Inflammatory macrophage treated with lipopolysaccharide for 4 hours (primary cell): Measurements from ENCODE around the gene ADGRE1.
"Not testable (repeated sequence)": the region's sequence is repeated elsewhere in the genome, so short reads cannot be mapped to it uniquely, and the experiment has no call there.

Source experiments
- DNase-seq: peaks from one replicate; pipeline ENCODE4 v3.0.0-alpha.2; 2020

ADGRE1 gene, protein sequence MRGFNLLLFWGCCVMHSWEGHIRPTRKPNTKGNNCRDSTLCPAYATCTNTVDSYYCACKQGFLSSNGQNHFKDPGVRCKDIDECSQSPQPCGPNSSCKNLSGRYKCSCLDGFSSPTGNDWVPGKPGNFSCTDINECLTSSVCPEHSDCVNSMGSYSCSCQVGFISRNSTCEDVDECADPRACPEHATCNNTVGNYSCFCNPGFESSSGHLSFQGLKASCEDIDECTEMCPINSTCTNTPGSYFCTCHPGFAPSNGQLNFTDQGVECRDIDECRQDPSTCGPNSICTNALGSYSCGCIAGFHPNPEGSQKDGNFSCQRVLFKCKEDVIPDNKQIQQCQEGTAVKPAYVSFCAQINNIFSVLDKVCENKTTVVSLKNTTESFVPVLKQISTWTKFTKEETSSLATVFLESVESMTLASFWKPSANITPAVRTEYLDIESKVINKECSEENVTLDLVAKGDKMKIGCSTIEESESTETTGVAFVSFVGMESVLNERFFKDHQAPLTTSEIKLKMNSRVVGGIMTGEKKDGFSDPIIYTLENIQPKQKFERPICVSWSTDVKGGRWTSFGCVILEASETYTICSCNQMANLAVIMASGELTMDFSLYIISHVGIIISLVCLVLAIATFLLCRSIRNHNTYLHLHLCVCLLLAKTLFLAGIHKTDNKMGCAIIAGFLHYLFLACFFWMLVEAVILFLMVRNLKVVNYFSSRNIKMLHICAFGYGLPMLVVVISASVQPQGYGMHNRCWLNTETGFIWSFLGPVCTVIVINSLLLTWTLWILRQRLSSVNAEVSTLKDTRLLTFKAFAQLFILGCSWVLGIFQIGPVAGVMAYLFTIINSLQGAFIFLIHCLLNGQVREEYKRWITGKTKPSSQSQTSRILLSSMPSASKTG

DNA sequence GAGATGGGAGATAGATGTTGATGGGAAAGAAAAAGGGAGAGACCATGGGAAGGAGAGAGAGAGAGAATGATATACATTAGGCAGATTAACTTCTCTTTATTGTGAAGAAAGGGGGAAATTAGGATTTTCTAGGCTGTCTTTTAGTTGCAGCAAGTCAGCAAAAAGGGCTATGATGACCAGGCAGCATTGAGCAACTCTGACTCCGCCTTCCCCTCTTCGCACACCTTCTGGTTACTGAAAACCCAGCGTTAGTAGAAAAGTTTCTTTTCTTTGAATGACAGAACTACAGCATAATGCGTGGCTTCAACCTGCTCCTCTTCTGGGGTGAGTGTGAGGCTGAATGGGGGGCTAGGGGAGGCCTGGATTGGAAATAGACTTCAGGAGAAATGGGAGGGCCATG, at the start of gene ADGRE1:
Gene ADGRE1 (plus strand): TSS at position 264 of the 400 bp plus-strand sequence. CDS start 30 bp downstream, at position 294.
- DNase-seq, result peak; percentile 81

DNA sequence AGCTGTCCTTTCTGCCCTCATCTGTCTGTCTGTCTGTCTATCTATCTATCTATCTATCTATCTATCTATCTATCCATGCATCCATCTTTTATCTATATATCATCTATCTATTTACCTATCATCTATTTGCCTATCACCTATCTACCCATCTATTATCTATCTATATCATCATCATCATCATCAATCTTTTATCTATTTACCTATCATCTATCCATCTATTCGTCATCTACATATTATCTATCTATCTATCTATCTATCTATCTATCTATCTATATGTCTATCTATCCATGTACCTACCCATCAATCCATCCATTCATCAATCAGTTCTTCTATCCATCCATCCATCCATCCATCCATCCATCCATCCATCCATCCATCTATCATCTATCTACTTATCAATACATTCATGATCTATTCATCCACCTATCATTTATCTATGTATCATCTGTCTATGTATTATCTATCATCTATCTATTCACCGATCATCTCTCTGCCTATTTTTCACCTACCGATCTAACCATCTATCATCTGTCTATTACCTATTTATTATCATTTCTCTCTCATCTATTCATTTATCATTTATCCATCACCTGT, 49.2 kb upstream of the ADGRE1 start:
- no peak for DNase-seq

DNA sequence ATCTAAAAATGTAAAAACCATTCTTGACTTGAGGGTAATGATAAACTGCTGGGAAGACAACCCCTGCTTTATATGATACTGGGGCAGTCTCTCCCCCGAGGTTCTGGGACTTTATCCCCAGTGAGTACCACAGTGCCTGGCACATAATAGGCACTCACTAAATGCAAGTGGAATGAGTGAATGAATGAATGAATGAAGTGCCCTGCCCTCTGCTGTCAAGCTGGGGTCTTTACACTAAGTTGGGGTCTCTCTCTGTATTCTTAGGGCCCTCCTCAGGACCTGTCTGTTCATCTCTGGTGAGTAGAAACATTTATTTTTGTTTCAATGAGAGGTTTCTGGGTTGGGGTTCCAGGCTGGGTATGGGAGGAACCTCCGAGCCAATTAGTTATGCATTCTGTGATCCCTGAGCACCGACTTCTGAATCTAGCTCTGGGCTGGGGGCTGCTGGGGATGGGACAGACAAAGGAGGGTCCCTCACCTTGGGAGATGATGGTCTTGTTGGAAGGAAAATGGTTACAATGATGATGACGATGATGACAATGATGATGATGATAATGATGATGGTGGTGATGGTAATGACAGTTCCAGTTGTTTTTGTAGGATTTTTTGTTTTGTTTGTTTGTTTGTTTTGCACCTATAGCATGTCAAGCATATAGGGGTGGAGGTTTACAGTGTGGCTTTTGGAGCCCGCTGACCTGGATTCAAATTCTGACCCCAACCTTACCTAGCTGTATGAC, 44.3 kb upstream of the ADGRE1 start:
- DNase-seq, result no peak

DNA sequence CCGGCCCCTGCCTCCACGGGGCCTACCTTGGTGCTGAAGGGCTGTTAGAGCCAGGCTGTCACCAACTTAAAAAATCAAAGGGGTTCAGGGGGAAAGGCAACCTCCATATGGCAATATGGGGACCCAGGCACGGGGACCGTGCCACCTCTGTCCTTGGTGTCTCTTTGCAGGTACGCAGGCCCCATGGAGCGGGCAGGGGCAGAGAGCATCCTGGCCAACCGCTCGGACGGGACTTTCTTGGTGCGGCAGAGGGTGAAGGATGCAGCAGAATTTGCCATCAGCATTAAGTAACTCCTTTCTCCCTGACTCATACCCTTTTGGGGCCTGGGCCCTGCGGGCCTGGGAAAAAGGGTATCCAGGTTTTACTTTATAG, 39.6 kb upstream of the ADGRE1 start:
- no peak for DNase-seq

DNA sequence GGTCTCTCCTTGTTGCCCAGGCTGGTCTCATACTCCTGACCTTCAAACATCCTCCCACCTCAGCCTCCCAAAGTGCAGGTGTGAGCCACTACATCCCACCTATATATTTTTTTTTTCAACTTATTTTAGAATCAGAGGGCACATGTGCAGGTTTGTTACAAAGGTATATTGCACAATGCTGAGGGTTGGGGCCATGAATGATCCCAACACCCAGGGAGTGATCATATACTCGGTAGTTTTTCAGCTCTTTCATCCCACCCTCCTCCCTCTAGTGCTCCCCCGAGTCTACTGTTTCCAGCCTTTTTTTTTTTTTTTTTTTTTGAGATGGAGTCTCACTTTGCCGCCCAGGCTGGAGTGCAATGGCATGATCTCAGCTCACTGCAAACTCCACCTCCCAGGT, 38.4 kb upstream of the ADGRE1 start:
- DNase-seq, result no peak

DNA sequence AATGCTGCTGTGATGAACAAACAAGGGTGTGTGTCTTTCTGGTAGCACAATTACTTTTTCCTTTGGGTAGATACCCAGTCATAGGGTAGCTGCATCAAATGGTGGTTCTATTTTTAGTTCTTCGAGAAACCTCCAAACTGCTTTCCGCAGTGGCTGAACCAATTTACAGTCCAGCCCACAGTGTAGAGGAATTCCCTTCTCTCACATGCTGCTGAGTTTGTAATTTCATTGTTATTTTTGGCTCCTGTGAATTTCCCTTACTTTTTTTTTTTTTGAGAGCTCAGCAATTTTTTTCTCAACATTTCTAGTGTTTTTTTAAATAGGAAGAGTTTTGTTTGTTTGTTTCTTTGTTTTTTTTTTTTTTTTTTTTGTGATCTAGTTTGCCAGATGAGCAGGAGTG, 37.5 kb upstream of the ADGRE1 start:
- peak; percentile 54 for DNase-seq

DNA sequence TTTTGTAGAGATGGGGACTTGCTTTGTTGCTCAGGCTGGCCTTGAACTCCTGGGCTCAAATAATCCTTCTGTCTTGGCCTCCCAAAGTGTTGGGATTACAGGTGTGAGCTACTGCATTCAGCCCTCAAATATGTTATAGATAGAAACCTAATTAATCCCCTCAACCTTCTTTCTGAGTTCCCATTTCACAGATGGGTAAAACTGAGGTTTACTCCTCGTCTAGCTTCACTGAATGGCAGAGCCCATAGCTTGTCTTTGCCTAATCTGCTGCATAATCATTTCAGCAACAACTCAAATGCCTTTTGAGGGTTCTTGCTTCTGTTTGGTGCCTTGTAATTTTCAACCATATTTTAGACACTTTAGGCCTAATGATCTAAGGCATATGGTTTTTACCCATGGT, 36.0 kb upstream of the ADGRE1 start:
- no peak for DNase-seq

DNA sequence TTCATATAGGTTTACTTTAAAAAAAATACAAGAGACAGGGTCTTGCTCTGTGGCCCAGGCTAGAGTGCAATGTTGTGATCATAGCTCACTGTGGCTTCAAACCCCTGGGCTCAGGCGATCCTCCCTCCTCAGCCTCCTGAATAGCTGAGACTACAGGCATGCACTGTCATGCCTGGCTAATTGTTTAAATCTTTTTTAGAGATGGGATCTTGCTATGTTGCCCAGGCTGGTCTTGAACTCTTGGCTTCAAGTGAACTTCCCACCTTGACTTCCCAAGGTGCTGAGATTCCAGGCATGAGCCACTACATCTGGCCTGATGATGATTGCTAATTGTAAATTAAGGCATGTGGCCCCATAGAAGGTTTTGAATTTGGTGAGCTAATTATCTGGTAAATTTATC, 35.4 kb upstream of the ADGRE1 start:
- no peak for DNase-seq

DNA sequence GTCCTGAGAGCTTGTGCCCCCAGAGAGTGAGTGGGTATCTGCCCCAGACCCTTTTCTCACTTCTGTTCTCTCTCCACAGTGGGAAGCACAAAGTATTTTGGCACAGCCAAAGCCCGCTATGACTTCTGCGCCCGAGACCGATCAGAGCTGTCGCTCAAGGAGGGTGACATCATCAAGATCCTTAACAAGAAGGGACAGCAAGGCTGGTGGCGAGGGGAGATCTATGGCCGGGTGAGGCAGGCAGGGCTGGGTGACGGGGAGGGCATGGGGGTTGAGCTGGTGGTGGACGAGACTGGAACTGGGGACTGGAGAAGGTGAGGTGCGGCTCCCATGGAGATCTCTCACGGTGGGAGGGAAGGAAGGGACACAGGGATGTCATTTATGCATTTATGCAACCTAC, 33.5 kb upstream of the ADGRE1 start:
- DNase-seq, result no peak

DNA sequence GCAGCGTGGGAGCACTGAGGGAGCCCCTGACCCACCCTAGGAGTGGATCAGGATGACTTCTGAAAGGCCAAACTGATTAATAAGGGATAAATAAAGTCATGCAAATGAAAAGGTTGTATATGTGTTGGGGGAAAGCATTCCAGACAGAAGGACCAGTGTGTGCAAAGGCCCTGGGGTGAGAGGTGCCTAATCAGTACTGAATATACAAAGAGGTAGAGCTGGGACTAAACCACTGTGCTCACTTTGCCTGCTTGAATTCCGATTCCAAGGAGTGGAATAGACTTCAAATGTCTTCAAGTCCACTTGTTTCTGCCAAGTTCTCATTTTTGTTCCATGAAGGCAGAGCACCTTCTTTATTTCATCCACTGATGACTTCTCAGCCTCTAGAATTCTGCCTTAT, 32.6 kb upstream of the ADGRE1 start:
- no peak for DNase-seq

DNA sequence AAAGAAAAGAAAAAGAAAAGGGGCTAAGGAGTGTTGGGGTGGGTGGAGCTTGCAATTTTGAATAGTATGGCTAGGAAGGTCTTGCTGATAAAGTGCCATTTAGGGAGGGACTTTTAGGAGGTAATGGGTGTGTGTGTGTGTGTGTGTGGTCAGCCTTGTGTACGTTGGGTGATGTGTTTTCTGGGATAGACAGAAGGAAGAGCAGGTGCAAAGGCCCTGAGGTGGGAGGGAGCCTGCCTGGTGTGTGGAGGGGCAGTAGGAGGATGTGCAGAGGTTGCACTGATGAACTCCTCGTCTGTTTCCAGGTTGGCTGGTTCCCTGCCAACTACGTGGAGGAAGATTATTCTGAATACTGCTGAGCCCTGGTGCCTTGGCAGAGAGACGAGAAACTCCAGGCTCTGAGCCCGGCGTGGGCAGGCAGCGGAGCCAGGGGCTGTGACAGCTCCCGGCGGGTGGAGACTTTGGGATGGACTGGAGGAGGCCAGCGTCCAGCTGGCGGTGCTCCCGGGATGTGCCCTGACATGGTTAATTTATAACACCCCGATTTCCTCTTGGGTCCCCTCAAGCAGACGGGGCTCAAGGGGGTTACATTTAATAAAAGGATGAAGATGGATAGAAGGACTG, 30.5 kb upstream of the ADGRE1 start:
- DNase-seq, result no peak

DNA sequence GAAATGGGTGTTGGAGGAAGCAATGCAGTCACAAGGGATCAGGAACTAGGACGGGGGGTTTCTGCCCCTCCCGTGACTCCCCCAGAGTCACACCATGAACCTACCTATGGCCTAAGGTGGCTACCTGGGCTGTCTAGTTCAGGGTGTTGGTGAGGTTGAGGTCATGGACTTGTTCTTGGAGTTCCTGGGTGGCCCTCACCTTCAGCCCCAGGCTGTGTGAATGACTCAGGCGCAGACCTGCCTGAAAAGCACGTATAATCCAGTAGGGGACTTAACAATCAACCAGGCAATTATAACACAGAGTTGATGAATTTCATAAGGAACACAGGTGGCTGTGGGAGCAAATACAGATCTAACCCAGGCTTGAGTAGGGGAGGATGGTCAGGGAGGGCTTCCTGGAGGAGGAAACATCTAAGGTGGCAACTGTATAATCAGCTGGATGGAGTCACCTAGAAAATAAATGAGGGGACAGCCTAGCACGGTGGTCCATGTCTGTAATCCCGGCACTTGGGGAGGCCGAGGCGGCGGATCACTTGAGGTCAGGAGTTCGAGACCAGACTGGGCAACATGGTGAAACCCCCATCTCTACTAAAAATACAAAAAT, 25.6 kb upstream of the ADGRE1 start:
- DNase-seq, result no peak

DNA sequence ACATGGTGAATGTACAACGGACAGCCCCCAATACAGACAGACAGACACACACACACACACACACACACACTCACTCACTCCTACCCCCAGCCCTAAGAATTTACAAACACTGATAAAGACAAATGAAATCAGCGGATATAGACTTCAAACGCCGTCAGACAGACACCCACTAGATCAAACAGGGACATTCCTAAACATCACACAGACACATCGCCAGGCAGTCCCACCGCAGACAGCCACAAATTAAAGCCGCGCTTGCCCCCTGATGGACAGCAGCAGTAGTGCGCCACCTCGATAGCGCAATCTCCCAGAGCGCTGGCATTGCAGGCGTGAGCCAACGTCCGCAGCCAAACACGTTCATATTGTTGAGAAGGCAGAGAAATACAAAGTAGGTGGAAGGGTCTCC, 24.7 kb upstream of the ADGRE1 start:
- peak; percentile 88 for DNase-seq

DNA sequence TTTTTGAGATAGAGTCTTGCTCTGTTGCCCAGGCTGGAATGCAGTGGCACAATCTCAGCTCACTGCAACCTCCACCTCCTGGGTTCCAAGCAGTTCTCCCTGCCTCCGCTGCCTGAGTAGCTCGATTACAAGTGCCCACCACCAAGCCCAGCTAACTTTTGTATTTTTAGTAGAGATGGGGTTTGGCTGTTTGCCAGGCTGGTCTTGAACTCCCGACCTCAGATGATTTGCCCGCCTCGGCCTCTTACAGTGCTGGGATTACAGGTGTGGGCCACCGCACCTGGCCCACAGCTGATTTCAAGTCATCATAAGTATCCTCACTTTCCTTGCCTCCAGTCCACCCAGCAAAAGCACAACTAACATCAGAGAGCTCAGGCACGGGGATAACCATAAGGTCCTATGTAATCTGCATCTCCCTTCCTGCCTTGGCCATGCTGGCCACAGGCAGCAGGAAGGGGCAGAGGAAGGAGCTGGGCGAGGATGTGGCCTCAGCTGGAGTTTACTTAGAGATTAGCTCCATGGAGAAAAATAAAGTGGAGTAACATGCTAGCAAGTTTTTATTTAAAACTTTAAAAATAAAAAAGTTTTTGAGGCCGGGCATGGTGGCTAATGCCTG, 22.9 kb upstream of the ADGRE1 start:
- DNase-seq, result no peak

DNA sequence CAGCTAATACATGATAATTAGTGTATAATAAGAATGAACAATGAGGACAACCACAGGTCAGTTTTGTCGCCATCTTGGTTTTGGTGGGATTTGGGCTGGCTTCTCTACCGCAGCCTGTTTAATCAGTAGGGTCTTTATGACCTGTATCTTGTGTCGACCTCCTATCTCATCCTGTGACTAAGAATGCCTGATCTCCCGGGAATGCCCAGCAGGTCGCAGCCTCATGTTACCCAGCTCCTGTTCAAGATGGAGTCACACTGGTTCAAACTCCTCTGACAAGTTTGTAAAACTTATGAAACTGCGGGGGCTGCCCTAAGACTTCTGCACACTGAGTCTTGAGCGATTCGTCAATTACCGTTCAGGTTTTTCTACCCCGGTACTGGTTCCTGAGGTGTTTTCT, 21.5 kb upstream of the ADGRE1 start:
- DNase-seq, result no peak

DNA sequence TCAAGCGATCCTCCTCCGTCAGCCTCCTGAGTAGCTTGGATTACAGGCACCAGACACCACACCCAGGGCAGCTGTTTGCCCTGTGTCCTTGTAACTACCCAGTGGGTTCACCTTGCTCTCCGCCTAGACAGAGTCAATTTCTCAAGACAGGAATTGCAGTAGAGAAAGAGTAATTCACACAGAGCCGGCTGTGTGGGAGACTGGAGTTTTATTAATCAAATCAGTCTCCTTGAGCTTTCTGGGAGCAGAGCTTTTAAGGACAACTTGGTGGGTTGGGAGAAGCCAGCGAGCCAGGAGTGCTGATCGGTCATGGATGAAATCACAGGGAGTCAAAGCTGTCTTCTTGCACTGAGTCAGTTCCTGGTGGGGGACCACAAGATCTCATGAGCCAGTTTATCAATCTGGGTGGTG, 20.6 kb upstream of the ADGRE1 start:
- peak; percentile 67 for DNase-seq

DNA sequence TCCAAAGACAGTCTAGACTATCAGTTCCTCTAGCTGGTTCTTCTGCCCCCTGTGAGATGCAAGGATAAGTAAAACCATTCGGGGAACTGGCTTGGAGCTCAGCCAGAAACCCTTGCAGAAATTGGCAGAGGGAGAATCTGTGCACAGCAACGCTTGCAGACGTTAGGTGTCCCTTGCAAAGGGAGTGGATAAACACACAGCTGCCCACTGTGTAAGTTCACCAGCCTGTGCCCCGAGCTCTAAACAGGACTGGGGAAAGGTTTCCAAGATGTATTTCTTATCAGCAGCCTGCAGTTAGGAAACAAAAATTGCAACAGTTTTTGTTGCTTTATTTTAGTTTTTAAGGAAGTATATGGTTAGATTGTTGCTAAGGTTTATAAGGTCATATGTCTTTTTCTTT, 19.0 kb upstream of the ADGRE1 start:
- peak; percentile 84 for DNase-seq

DNA sequence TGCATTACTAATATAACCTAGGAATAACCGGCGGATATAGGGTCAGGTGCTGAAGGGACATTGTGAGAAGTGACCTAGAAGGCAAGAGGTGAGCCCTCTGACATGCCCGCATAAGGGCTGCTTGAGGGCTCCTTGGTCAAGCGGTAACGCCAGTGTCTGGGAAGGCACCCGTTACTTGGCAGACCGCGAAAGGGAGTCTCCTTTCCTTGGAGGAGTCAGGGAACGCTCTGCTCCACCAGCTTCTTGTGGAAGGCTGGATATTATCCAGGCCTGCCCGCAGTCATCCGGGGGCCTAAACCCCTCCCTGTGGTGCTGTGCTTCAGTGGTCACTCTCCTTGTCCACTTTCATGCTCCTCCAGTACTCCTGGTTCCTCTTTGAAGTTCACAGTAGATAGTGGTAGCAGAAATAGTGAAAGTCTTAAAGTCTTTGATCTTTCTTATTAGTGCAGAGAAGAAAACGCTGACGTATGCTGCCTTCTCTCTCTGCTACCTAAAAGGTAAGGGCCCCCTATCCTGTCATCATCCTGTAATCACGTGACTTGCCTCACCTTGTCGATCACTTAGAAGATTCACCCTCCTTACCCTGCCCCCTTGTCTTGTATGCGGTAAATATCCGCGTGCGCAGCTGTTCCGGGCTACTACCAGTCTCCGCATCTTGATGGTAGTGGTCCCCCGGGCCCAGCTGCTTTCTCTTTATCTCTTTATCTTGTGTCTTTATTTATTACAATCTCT, 18.1 kb upstream of the ADGRE1 start:
- DNase-seq, result not testable (repeated sequence)

DNA sequence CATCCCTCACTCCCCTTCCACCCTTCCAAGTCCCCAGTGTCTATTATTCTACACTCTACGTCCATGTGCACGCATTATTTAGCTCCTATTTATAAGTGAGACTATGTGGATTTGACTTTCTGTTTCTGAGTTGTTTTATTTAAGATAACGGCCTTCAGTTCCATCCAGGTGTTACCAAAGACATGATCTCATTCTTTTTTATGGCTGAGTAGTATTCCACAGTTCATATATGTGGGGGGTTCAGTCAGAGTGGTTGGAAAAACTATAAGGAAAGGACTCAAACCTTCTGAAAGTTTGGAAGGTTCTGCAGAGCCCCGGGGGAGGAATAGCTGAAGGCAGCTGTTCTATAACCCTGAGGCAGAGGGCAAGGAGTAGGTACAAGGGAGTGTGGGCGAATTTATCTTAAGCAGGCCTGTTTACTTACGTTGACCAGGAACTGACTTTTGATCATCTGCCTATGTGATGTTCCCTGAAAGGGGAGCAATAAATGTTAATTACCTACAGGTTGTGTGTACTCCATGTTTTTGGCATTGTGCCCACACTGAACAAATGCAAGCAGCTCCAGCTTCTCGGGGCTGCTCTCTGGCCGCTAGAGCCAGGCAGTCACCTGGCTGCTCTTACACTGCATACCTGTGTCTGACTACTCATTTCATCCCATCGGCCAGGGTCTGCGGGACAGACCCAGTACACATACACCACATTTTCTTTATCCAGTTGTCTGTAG, 13.5 kb upstream of the ADGRE1 start:
- no peak for DNase-seq

DNA sequence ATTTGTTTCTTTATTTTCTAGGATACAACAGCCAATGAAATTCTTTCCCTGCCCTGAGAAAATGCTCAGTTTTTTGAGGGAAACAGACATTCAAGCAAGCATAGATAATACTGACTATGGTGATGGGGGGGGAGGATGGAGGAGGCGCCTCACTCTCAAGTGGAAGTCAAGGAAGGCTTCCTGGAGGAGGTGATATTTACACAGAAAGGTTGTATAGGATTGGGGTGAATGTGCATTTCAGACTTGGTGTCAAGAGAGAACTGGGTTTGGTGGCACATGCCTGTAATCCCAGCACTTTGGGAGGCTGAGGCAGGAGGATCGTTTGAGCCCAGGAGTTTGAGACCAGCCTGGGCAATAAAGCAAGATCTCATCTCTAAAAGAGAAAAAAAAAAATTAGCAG, 12.2 kb upstream of the ADGRE1 start:
- no peak for DNase-seq
